H9 (cell line): Measurements from ENCODE around the gene ATG9B. TPM values are rescaled to one million over a fixed set of nuclear protein-coding genes. Genes with fewer than 3 reads are reported as not detected.

Experiments
- DNase-seq: peaks from one replicate; pipeline ENCODE4 v3.0.0-alpha.2; 2017
- H2AFZ ChIP-seq: one replicate; pipeline ENCODE4 v1.6.1; 2013; ENCODE audit warnings: mild to moderate bottlenecking, low read length, control low read depth, moderate library complexity
- H2AK5ac ChIP-seq: 2 replicates; pipeline ENCODE4 v1.6.1; 2013; ENCODE audit warnings: low read length, control low read depth, mixed read lengths; ENCODE audit not compliant: insufficient read length
- H2BK120ac ChIP-seq: one replicate; pipeline ENCODE4 v1.6.1; 2013; ENCODE audit warnings: low read depth, mild to moderate bottlenecking, low read length, control low read depth, inconsistent platforms; ENCODE audit not compliant: poor library complexity, severe bottlenecking
- H2BK12ac ChIP-seq: 2 replicates; pipeline ENCODE4 v1.6.1; 2013; ENCODE audit warnings: low read length, control low read depth, mixed read lengths, low read depth; ENCODE audit not compliant: insufficient read length
- H2BK15ac ChIP-seq: 2 replicates; pipeline ENCODE4 v1.6.1; 2013; ENCODE audit warnings: low read depth, low read length, control low read depth
- H2BK20ac ChIP-seq: one replicate; pipeline ENCODE4 v1.6.1; 2013; ENCODE audit warnings: low read depth, mild to moderate bottlenecking, low read length, control low read depth, inconsistent platforms; ENCODE audit not compliant: poor library complexity, severe bottlenecking
- H2BK5ac ChIP-seq: 2 replicates; pipeline ENCODE4 v1.6.1; 2013; ENCODE audit warnings: low read length, control low read depth, mixed read lengths; ENCODE audit not compliant: insufficient read length
- H3K14ac ChIP-seq: 2 replicates; pipeline ENCODE4 v1.6.1; 2013; ENCODE audit warnings: low read length, control low read depth; ENCODE audit not compliant: insufficient read depth
- H3K18ac ChIP-seq: 2 replicates; pipeline ENCODE4 v1.6.1; 2013; ENCODE audit warnings: low read depth, mild to moderate bottlenecking, mixed read lengths, low read length, control low read depth; ENCODE audit not compliant: insufficient read length
- H3K23ac ChIP-seq: 2 replicates; pipeline ENCODE4 v1.6.1; 2013; ENCODE audit warnings: low read length, control low read depth, mixed read lengths, low read depth; ENCODE audit not compliant: insufficient read length
- H3K23me2 ChIP-seq: 2 replicates; pipeline ENCODE4 v1.6.1; 2013; ENCODE audit warnings: low read depth, mild to moderate bottlenecking, mixed read lengths, low read length, control low read depth; ENCODE audit not compliant: insufficient read length, poor library complexity, severe bottlenecking
- H3K27ac ChIP-seq: 2 replicates; pipeline ENCODE4 v1.5.1; 2013; ENCODE audit warnings: low read length, control low read depth, mixed read lengths, low read depth; ENCODE audit not compliant: insufficient read length
- H3K27me3 ChIP-seq: 2 replicates; pipeline ENCODE4 v1.6.1; 2013; ENCODE audit warnings: low read length, control low read depth, inconsistent platforms; ENCODE audit not compliant: insufficient read depth
- H3K4ac ChIP-seq: 2 replicates; pipeline ENCODE4 v1.6.1; 2013; ENCODE audit warnings: low read depth, mild to moderate bottlenecking, control low read depth, inconsistent platforms, low read length, moderate library complexity
- H3K4me1 ChIP-seq: 2 replicates; pipeline ENCODE4 v1.6.1; 2013; ENCODE audit warnings: low read length, control low read depth, inconsistent platforms; ENCODE audit not compliant: insufficient read depth
- H3K4me2 ChIP-seq: 2 replicates; pipeline ENCODE4 v1.6.1; 2013; ENCODE audit warnings: low read length, control low read depth, mixed read lengths; ENCODE audit not compliant: insufficient read length, insufficient read depth
- H3K56ac ChIP-seq: 2 replicates; pipeline ENCODE4 v1.6.1; 2013; ENCODE audit warnings: low read depth, mild to moderate bottlenecking, mixed read lengths, low read length, control low read depth; ENCODE audit not compliant: insufficient read length
- H3K79me1 ChIP-seq: 2 replicates; pipeline ENCODE4 v1.6.1; 2013; ENCODE audit warnings: low read depth, mild to moderate bottlenecking, moderate library complexity, low read length, control low read depth, inconsistent platforms; ENCODE audit not compliant: insufficient read depth, poor library complexity, severe bottlenecking
- H3K79me2 ChIP-seq: 2 replicates; pipeline ENCODE4 v1.6.1; 2013; ENCODE audit warnings: low read length, control low read depth, inconsistent platforms; ENCODE audit not compliant: insufficient read depth
- H3K9ac ChIP-seq: 2 replicates; pipeline ENCODE4 v1.6.1; 2013; ENCODE audit warnings: low read length, control low read depth, mixed read lengths; ENCODE audit not compliant: insufficient read length; ENCODE audit errors: extremely low read depth
- H3K9me3 ChIP-seq: one replicate; pipeline ENCODE4 v1.6.1; 2013; ENCODE audit warnings: low read depth, low read length, inconsistent platforms; ENCODE audit not compliant: control insufficient read depth
- H3T11ph ChIP-seq: one replicate; pipeline ENCODE4 v1.6.1; 2013; ENCODE audit warnings: mild to moderate bottlenecking, low read length, control low read depth, inconsistent platforms
- H4K20me1 ChIP-seq: one replicate; pipeline ENCODE4 v1.6.1; 2013; ENCODE audit not compliant: control insufficient read depth, insufficient read length, insufficient read depth
- H4K5ac ChIP-seq: 2 replicates; pipeline ENCODE4 v1.6.1; 2013; ENCODE audit warnings: low read depth, mild to moderate bottlenecking, mixed read lengths, low read length, control low read depth; ENCODE audit not compliant: insufficient read length
- H4K8ac ChIP-seq: replicated peaks from 2 replicates; pipeline ENCODE4 v1.6.1; 2013; ENCODE audit warnings: low read length, control low read depth, mixed read lengths, low read depth; ENCODE audit not compliant: insufficient read length
- H4K91ac ChIP-seq: 2 replicates; pipeline ENCODE4 v1.6.1; 2013; ENCODE audit warnings: low read depth, mild to moderate bottlenecking, moderate library complexity, mixed read lengths, low read length, control low read depth; ENCODE audit not compliant: insufficient read length
- H3K27ac Mint-ChIP-seq, 3 experiments: 2 replicates in 2 of 3; 3 replicates in 1 of 3; pipeline ENCODE4 v1.8.0; 2020 to 2021; ENCODE audit warnings: mixed read lengths in 3 of 3, mild to moderate bottlenecking in 1 of 3, moderate library complexity in 1 of 3
- H3K27me3 Mint-ChIP-seq: 2 replicates; pipeline ENCODE4 v1.8.0; 2021; ENCODE audit warnings: low read depth, mild to moderate bottlenecking, moderate library complexity, mixed read lengths
- H3K36me3 Mint-ChIP-seq, 3 experiments: 2 replicates in 2 of 3; 3 replicates in 1 of 3; pipeline ENCODE4 v1.8.0; 2020 to 2021; ENCODE audit warnings: low read depth in 3 of 3, mixed read lengths in 3 of 3; ENCODE audit not compliant: insufficient read depth in 1 of 3
- H3K4me1 Mint-ChIP-seq, 2 experiments: 2 replicates each; pipeline ENCODE4 v1.8.0; 2020; ENCODE audit warnings: mixed read lengths in 2 of 2
- H3K4me3 Mint-ChIP-seq, 2 experiments: 2 replicates in 1 of 2; 3 replicates in 1 of 2; pipeline ENCODE4 v1.8.0; 2020 to 2021; ENCODE audit warnings: mild to moderate bottlenecking in 2 of 2, mixed read lengths in 2 of 2, moderate library complexity in 1 of 2
- H3K9me3 Mint-ChIP-seq, 2 experiments: 2 replicates in 1 of 2; 3 replicates in 1 of 2; pipeline ENCODE4 v1.8.0; 2020; ENCODE audit warnings: mild to moderate bottlenecking in 2 of 2, mixed read lengths in 2 of 2, moderate library complexity in 1 of 2
- WGBS: extraction: QIAGEN DNeasy Blood & Tissue Kit; methylation state at CpG from one replicate; pipeline ENCODE4 v1.1.7; 2013; ENCODE audit warnings: missing lambda C conversion rate, low lambda C conversion rate, mixed read lengths; ENCODE audit not compliant: insufficient read length; ENCODE audit errors: extremely low coverage; 5-methylcytosine and 5-hydroxymethylcytosine counted together
- total RNA-seq: library from RNA; stranded (reverse); gene quantifications from 2 replicates; pipeline ENCODE4 v1.2.1, GENCODE V29; 2021
- TF ChIP-seq, protein P1 (sequence below): fragments of 200-600 bp; sonication (generic); conservative IDR thresholded peaks from 3 replicates; pipeline ENCODE4 v1.8.0; 2021; ENCODE audit warnings: antibody characterized with exemption, mild to moderate bottlenecking

Gene ATG9B
- total RNA-seq, 1 experiment from 2014 or later = 1.5 TPM

DNA sequence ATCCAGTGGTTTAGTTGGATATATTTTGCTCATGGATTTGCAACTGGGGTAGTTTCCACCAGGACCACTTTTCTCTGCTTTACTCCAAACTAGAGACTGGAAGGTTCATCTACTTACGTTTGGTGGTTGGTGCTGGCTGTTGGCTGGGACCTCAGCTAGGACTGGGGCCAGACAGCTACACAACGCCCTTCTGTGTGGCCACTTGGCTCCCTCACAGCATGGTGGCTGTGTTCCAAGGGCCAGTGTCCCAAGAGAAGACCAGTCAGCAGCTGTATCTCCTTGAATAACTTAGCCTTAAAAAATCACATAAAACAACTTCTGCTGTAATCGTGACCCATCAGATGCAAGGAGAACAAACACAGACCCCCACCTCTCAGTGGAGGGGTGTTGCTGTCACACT lies 41.9 kb downstream of the ATG9B start:
- H4K8ac ChIP-seq = no peak overlapping the region
- no peak overlapping the region for H2AK5ac ChIP-seq
- no peak overlapping the region for H3K14ac ChIP-seq
- no peaks in the 10 kb centered on the region for H3K36me3 Mint-ChIP-seq
- H2BK120ac ChIP-seq = no peak overlapping the region
- H3K9me3 Mint-ChIP-seq = no peaks in the 10 kb centered on the region; a peak in 2 of 5 replicates
- no peak overlapping the region for H3K9ac ChIP-seq
- no peaks in the 10 kb centered on the region for H4K20me1 ChIP-seq
- H3K23me2 ChIP-seq = peaks cover 12% of the 10 kb centered on the region
- WGBS = no CpG with 5 or more reads among the region's 3 CpGs
- no peaks in the 10 kb centered on the region; the same call in none of the 2 replicates for H3K4me1 ChIP-seq
- no peak overlapping the region for H3K23ac ChIP-seq
- H3K4ac ChIP-seq = no peak overlapping the region
- H2BK15ac ChIP-seq = no peak overlapping the region
- no peaks in the 10 kb centered on the region for H3K79me1 ChIP-seq
- no peak overlapping the region for H3K4me2 ChIP-seq
- no peaks in the 10 kb centered on the region for H3K79me2 ChIP-seq
- H3K27me3 ChIP-seq = peaks cover under 1% of the 10 kb centered on the region; the same call in 1 of the 2 replicates
- H3K27me3 Mint-ChIP-seq = peaks cover 74% of the 10 kb centered on the region
- H4K91ac ChIP-seq = no peak overlapping the region
- H3T11ph ChIP-seq = no peak overlapping the region
- H2BK5ac ChIP-seq = no peak overlapping the region
- no peak overlapping the region for H2AFZ ChIP-seq
- H3K18ac ChIP-seq = no peak overlapping the region
- no peak overlapping the region for H3K56ac ChIP-seq
- no peak overlapping the region for H3K27ac Mint-ChIP-seq
- peaks cover 26 to 32% of the 10 kb centered on the region in 2 experiments for H3K4me1 Mint-ChIP-seq
- no peak overlapping the region for H4K5ac ChIP-seq
- H3K27ac ChIP-seq = no peak overlapping the region
- DNase-seq = no peak
- TF ChIP-seq, protein P1, sequence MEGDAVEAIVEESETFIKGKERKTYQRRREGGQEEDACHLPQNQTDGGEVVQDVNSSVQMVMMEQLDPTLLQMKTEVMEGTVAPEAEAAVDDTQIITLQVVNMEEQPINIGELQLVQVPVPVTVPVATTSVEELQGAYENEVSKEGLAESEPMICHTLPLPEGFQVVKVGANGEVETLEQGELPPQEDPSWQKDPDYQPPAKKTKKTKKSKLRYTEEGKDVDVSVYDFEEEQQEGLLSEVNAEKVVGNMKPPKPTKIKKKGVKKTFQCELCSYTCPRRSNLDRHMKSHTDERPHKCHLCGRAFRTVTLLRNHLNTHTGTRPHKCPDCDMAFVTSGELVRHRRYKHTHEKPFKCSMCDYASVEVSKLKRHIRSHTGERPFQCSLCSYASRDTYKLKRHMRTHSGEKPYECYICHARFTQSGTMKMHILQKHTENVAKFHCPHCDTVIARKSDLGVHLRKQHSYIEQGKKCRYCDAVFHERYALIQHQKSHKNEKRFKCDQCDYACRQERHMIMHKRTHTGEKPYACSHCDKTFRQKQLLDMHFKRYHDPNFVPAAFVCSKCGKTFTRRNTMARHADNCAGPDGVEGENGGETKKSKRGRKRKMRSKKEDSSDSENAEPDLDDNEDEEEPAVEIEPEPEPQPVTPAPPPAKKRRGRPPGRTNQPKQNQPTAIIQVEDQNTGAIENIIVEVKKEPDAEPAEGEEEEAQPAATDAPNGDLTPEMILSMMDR = no peak
- no peak overlapping the region for H2BK12ac ChIP-seq
- H2BK20ac ChIP-seq = no peak overlapping the region
- H3K4me3 Mint-ChIP-seq = no peak overlapping the region
- no peaks in the 10 kb centered on the region for H3K9me3 ChIP-seq
